PC-3 (cell line): ENCODE results near the gene AMPD3. TPM values are rescaled to one million over a fixed set of nuclear protein-coding genes. Genes with fewer than 3 reads are reported as not detected.

Source experiments
- ATAC-seq: fragments of 200-7000 bp; cut with Tn5 transposase; 2 replicates; pipeline ENCODE4 v1.9.1; 2020; ENCODE audit warnings: mild to moderate bottlenecking, moderate library complexity
- BruUV-seq: library from RNA; stranded (reverse); fragments of 400-500 nt; replicated peaks from 2 replicates; lab custom pipeline; 2021; lab: Mats Ljungman, UMichigan
- CTCF ChIA-PET: fragments of 300-600 bp; sonication (Branson Sonifier 250); formaldehyde crosslinking; loops from one replicate; lab custom pipeline; 2022; ENCODE audit warnings: antibody characterized with exemption; lab: Charles Lee
- POLR2A ChIA-PET: fragments of 300-600 bp; sonication (Branson Sonifier 250); formaldehyde crosslinking; loops from one replicate; lab custom pipeline; 2022; ENCODE audit warnings: antibody characterized with exemption; ENCODE audit not compliant: unreplicated experiment; lab: Charles Lee
- DNase-seq: peaks from one replicate; pipeline ENCODE4 v3.0.0-alpha.2; 2015
- H2AFZ ChIP-seq: fragments of 300-600 bp; sonication (generic); 2 replicates; pipeline ENCODE4 v1.6.0; 2016; ENCODE audit warnings: antibody characterized with exemption, low read length
- H3F3A ChIP-seq: fragments of 300-600 bp; sonication (generic); one replicate; pipeline ENCODE4 v1.6.0; 2017; ENCODE audit warnings: antibody characterized with exemption, low read length, control low read depth, mild to moderate bottlenecking; ENCODE audit not compliant: unreplicated experiment
- H3K27ac ChIP-seq: fragments of 300-600 bp; sonication (generic); 2 replicates; pipeline ENCODE4 v1.5.1; 2016; ENCODE audit warnings: mild to moderate bottlenecking, low read length
- H3K27me3 ChIP-seq: fragments of 300-600 bp; sonication (generic); 2 replicates; pipeline ENCODE4 v1.6.1; 2016; ENCODE audit warnings: low read length, mixed read lengths
- H3K36me3 ChIP-seq: fragments of 300-600 bp; sonication (generic); 2 replicates; pipeline ENCODE4 v1.6.1; 2016; ENCODE audit warnings: low read depth, mixed run types, low read length, mixed read lengths
- H3K4me1 ChIP-seq: fragments of 300-600 bp; sonication (generic); 2 replicates; pipeline ENCODE4 v1.5.1; 2016; ENCODE audit warnings: low read length; ENCODE audit not compliant: insufficient read depth
- H3K4me2 ChIP-seq: fragments of 300-600 bp; sonication (generic); 2 replicates; pipeline ENCODE4 v1.6.0; 2016; ENCODE audit warnings: low read length
- H3K4me3 ChIP-seq: fragments of 300-600 bp; sonication (generic); 2 replicates; pipeline ENCODE4 v1.5.1; 2016; ENCODE audit warnings: mild to moderate bottlenecking, low read length, mixed read lengths
- H3K79me2 ChIP-seq: fragments of 300-600 bp; sonication (generic); 2 replicates; pipeline ENCODE4 v1.6.1; 2017; ENCODE audit warnings: low read length, mixed read lengths
- H3K9ac ChIP-seq: fragments of 300-600 bp; sonication (generic); 2 replicates; pipeline ENCODE4 v1.6.0; 2016; ENCODE audit warnings: mild to moderate bottlenecking, low read length
- H3K9me2 ChIP-seq: fragments of 300-600 bp; sonication (generic); replicated peaks from 2 replicates; pipeline ENCODE4 v1.6.1; 2016; ENCODE audit warnings: mixed run types, low read length, mixed read lengths
- H3K9me3 ChIP-seq: fragments of 300-600 bp; sonication (generic); 2 replicates; pipeline ENCODE4 v1.6.1; 2016; ENCODE audit warnings: low read length, mixed read lengths
- H4K20me1 ChIP-seq: fragments of 300-600 bp; sonication (generic); 2 replicates; pipeline ENCODE4 v1.6.1; 2016; ENCODE audit warnings: low read length, mixed read lengths
- CTCF ChIP-seq: fragments of 300-600 bp; sonication (generic); conservative IDR thresholded peaks from 2 replicates; pipeline ENCODE4 v1.5.1; 2017; ENCODE audit warnings: antibody characterized with exemption, low read depth, mild to moderate bottlenecking, low read length
- EZH2 ChIP-seq: fragments of 300-600 bp; sonication (generic); IDR thresholded peaks from one replicate; pipeline ENCODE4 v1.6.1; 2017; ENCODE audit warnings: antibody characterized with exemption, mild to moderate bottlenecking, low read length; ENCODE audit not compliant: unreplicated experiment
- EZH2phosphoT487 ChIP-seq: fragments of 300-600 bp; sonication (generic); IDR thresholded peaks from 2 replicates; pipeline ENCODE4 v1.6.1; 2018; ENCODE audit warnings: mild to moderate bottlenecking, antibody characterized with exemption, low read length, borderline replicate concordance
- intact Hi-C: fragments of 100-400 bp; cut with micrococcal nuclease; formaldehyde crosslinking; loops from 2 replicates; pipeline ENCODE4 v1.9.0; 2023
- total RNA-seq: library from RNA; depleted of rRNA; stranded (reverse); fragments of >200 nt; gene quantifications from 2 replicates; pipeline ENCODE4 v1.2.3, GENCODE V29; 2014

AMPD3 gene
- total RNA-seq, 1 experiment from 2014 or later = 11.8 TPM

- ATAC-seq = no peak
Observed at GRCh38 chr11:10514709-10515108, 59.6 kb downstream of the AMPD3 start.

GRCh38 chr11:10515418-10515817 is 60.4 kb downstream of the AMPD3 start:
- POLR2A ChIA-PET = no interaction called here
- no peak for TF ChIP-seq EZH2phosphoT487
- no peak for TF ChIP-seq EZH2
- no peak for TF ChIP-seq CTCF
- intact Hi-C loops = loop anchor here (2.0 kb wide), 1 partner anchor 109 kb away; no protein-coding TSS in a partner anchor
- Histone ChIP-seq H3F3A (no peaks in the 10 kb centered on the region), H3K9ac (no peak overlapping the region), H4K20me1 (no peaks in the 10 kb centered on the region), H3K9me2 (no peaks in the 10 kb centered on the region), H3K27ac (no peak overlapping the region), H3K79me2 (no peaks in the 10 kb centered on the region), H3K9me3 (no peaks in the 10 kb centered on the region), H3K27me3 (no peaks in the 10 kb centered on the region), H3K4me3 (no peak overlapping the region), H3K4me2 (no peak overlapping the region), H2AFZ (no peak overlapping the region), H3K36me3 (peaks cover 6% of the 10 kb centered on the region; the same call in 1 of the 2 replicates), H3K4me1 (no peaks in the 10 kb centered on the region)
- no peak for DNase-seq
- no TSS peak for BruUV-seq
- CTCF ChIA-PET = no interaction called here
- ATAC-seq = no peak

More at GRCh38 chr11:10514709-10515108, 59.6 kb downstream of the AMPD3 start:
- H3K79me2 ChIP-seq = no peaks in the 10 kb centered on the region
- no peak overlapping the region for H3K4me3 ChIP-seq
- no peak overlapping the region for H3K27ac ChIP-seq
- no peak overlapping the region for H3K9ac ChIP-seq
- no peak overlapping the region for H3K4me2 ChIP-seq
- no peak overlapping the region for H2AFZ ChIP-seq
- no peaks in the 10 kb centered on the region for H3F3A ChIP-seq
- H3K27me3 ChIP-seq = no peaks in the 10 kb centered on the region
- DNase-seq = no peak
- no TSS peak for BruUV-seq
- no peaks in the 10 kb centered on the region for H3K9me2 ChIP-seq
- no peaks in the 10 kb centered on the region for H4K20me1 ChIP-seq
- ChIA-PET POLR2A (no interaction called here), CTCF (interaction anchor here (0.6 kb wide), 1 partner anchor 100 kb away, joined by 6 read pairs; no protein-coding TSS in a partner anchor)
- TF ChIP-seq EZH2 = no peak
- TF ChIP-seq CTCF = no peak
- TF ChIP-seq EZH2phosphoT487 = no peak
- intact Hi-C loops = loop anchor here (1.0 to 2.0 kb wide), 4 partner anchors 101 to 222 kb away; no protein-coding TSS in a partner anchor
- no peaks in the 10 kb centered on the region for H3K9me3 ChIP-seq
- H3K4me1 ChIP-seq = no peaks in the 10 kb centered on the region
- peaks cover 7% of the 10 kb centered on the region; the same call in 1 of the 2 replicates for H3K36me3 ChIP-seq

- CTCF ChIA-PET = no interaction called here
- intact Hi-C loops = no loop called here
- no peak overlapping the region for H3K9ac ChIP-seq
Observed at GRCh38 chr11:10518123-10518522, 63.1 kb downstream of the AMPD3 start.

More at GRCh38 chr11:10518123-10518522, 63.1 kb downstream of the AMPD3 start:
- no peaks in the 10 kb centered on the region; the same call in 1 of the 2 replicates for H3K36me3 ChIP-seq
- H4K20me1 ChIP-seq = no peaks in the 10 kb centered on the region
- no peaks in the 10 kb centered on the region for H3K9me3 ChIP-seq
- no TSS peak for BruUV-seq
- no peaks in the 10 kb centered on the region for H3F3A ChIP-seq
- no peak for ATAC-seq
- POLR2A ChIA-PET = no interaction called here
- no peaks in the 10 kb centered on the region for H3K79me2 ChIP-seq
- H3K4me1 ChIP-seq = no peaks in the 10 kb centered on the region
- no peak overlapping the region for H3K4me2 ChIP-seq
- no peak for DNase-seq
- H3K27ac ChIP-seq = no peak overlapping the region
- H3K9me2 ChIP-seq = no peaks in the 10 kb centered on the region
- TF ChIP-seq EZH2phosphoT487 = no peak
- no peak for TF ChIP-seq CTCF
- TF ChIP-seq EZH2 = no peak
- no peak overlapping the region for H2AFZ ChIP-seq
- H3K4me3 ChIP-seq = no peak overlapping the region
- no peaks in the 10 kb centered on the region for H3K27me3 ChIP-seq
